OCI-LY3 (cell line): ENCODE data around the gene MAPK13.

Experiments
- EZH2phosphoT487 ChIP-seq: fragments of 200-600 bp; shearing (Covaris generic); IDR thresholded peaks from 2 replicates; pipeline ENCODE4 v1.6.1; 2018; ENCODE audit warnings: antibody characterized with exemption, mixed run types, low read depth
- TF ChIP-seq, protein P1 (sequence below): fragments of 200-600, 300-600 bp; sonication (generic); IDR thresholded peaks from 2 replicates; pipeline ENCODE4 v1.5.1; 2014; ENCODE audit warnings: antibody characterized with exemption, low read length, low read depth

DNA sequence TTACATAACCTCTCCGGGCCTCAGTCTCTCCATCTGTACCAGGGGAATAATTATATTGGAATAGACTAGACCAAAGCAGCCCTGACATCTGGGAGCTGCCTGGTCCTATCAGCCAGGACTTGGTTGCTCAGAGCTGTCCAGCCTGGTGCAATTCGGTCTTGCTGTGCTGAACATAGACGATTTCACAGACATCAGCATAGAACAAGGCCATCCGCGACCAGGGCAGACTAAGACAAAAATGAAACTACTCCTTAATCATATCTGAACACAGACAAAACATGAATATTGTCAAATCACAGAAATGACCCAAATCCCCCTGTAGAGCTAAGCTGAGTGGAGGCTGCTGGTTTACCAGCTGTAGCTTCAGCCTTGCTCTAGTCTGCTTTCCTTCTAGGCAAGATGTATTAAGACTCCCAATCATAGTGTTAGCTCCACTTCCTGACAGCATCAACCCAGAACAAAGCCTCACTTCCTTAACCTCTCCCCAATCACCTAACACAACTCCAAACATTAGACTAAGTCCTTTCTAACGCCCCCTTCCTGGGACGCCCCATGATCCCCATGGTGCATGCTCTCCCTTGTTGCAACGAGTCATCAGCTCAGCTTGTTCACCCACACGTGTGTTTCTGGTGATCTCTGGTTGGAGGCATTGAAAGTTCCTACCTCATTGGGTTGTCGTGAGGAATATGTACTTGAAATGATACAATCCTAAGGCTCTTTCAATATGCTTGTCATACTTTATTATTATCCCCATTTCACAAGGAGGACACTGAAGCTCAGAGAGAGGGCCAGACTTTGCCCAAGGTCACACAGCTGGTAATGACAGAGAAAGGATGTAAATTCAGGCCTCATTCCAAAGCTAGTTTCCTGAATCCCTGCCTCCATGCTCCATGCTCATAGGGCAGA lies 3.5 kb upstream of the MAPK13 start:
- TF ChIP-seq, protein P1, sequence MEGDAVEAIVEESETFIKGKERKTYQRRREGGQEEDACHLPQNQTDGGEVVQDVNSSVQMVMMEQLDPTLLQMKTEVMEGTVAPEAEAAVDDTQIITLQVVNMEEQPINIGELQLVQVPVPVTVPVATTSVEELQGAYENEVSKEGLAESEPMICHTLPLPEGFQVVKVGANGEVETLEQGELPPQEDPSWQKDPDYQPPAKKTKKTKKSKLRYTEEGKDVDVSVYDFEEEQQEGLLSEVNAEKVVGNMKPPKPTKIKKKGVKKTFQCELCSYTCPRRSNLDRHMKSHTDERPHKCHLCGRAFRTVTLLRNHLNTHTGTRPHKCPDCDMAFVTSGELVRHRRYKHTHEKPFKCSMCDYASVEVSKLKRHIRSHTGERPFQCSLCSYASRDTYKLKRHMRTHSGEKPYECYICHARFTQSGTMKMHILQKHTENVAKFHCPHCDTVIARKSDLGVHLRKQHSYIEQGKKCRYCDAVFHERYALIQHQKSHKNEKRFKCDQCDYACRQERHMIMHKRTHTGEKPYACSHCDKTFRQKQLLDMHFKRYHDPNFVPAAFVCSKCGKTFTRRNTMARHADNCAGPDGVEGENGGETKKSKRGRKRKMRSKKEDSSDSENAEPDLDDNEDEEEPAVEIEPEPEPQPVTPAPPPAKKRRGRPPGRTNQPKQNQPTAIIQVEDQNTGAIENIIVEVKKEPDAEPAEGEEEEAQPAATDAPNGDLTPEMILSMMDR = no peak
- TF ChIP-seq EZH2phosphoT487 = no peak
